H1 (cell line): ENCODE data around the gene RGS9. TPM values are rescaled to one million over a fixed set of nuclear protein-coding genes. Genes with fewer than 3 reads are reported as not detected.

Experiments
- CTCF ChIA-PET: fragments of 300-600 bp; sonication (Branson Sonifier 250); formaldehyde crosslinking; loops from one replicate; lab custom pipeline; 2021; ENCODE audit not compliant: partially characterized antibody; lab: Charles Lee
- POLR2A ChIA-PET: fragments of 300-600 bp; sonication (Branson Sonifier 250); formaldehyde crosslinking; loops from one replicate; lab custom pipeline; 2021; ENCODE audit warnings: inconsistent platforms; ENCODE audit not compliant: partially characterized antibody; lab: Charles Lee
- DNase-seq, 2 experiments: peaks; one replicate each; pipeline versions ENCODE4 v3.0.0 to v3.0.0-alpha.2; 2010 to 2022; ENCODE audit warnings: low spot score in 2 of 2, low read depth in 1 of 2, mixed read lengths in 1 of 2
- FAIRE-seq: peaks from 2 replicates; lab custom pipeline; 2011; peaks lifted over from hg19 to GRCh38; lab: Jason Lieb, UNC
- H2AFZ ChIP-seq: 2 replicates; pipeline ENCODE4 v1.8.1; 2012; ENCODE audit warnings: low read length, inconsistent platforms
- H2AK5ac ChIP-seq: 2 replicates; pipeline ENCODE4 v1.6.1; 2013; ENCODE audit warnings: low read depth, low read length
- H2BK120ac ChIP-seq: replicated peaks from 2 replicates; pipeline ENCODE3; 2013; ENCODE audit warnings: low read depth, low read length, inconsistent platforms
- H2BK12ac ChIP-seq: 2 replicates; pipeline ENCODE4 v1.6.1; 2013; ENCODE audit warnings: low read depth, low read length
- H2BK15ac ChIP-seq: 2 replicates; pipeline ENCODE4 v1.6.1; 2013; ENCODE audit warnings: low read length
- H2BK20ac ChIP-seq: 2 replicates; pipeline ENCODE4 v1.6.1; 2013; ENCODE audit warnings: low read length
- H2BK5ac ChIP-seq: 2 replicates; pipeline ENCODE4 v1.6.1; 2013; ENCODE audit warnings: low read depth, low read length
- H3K14ac ChIP-seq: 2 replicates; pipeline ENCODE4 v1.6.1; 2013; ENCODE audit warnings: inconsistent platforms; ENCODE audit not compliant: insufficient read length
- H3K18ac ChIP-seq: 2 replicates; pipeline ENCODE4 v1.6.1; 2013; ENCODE audit warnings: low read length; ENCODE audit errors: extremely low read depth
- H3K23ac ChIP-seq: 2 replicates; pipeline ENCODE4 v1.6.1; 2013; ENCODE audit warnings: inconsistent platforms; ENCODE audit not compliant: insufficient read length
- H3K23me2 ChIP-seq: 2 replicates; pipeline ENCODE4 v1.6.1; 2013; ENCODE audit warnings: low read depth, low read length
- H3K27ac ChIP-seq: 2 replicates; pipeline ENCODE4 v1.6.1; 2011; ENCODE audit warnings: low read depth, low read length, inconsistent platforms
- H3K27me3 ChIP-seq, 4 experiments: replicated peaks in 1 of 4; 1 replicate in 1 of 4; 2 replicates in 3 of 4; pipeline versions ENCODE4 v1.6.1 to v1.8.1; 2011 to 2013; ENCODE audit warnings: low read length in 3 of 4, mild to moderate bottlenecking in 3 of 4, inconsistent platforms in 2 of 4, mixed read lengths in 2 of 4, moderate library complexity in 1 of 4; ENCODE audit not compliant: control insufficient read depth in 3 of 4, insufficient read depth in 3 of 4; ENCODE audit errors: extremely low read depth in 1 of 4
- H3K36me3 ChIP-seq, 4 experiments: 2 replicates each; pipeline versions ENCODE4 v1.6.1 to v1.8.1; 2011 to 2013; ENCODE audit warnings: mild to moderate bottlenecking in 4 of 4, low read length in 3 of 4, moderate library complexity in 2 of 4, control low read depth in 1 of 4, inconsistent platforms in 1 of 4; ENCODE audit not compliant: insufficient read depth in 4 of 4, control insufficient read depth in 2 of 4
- H3K4ac ChIP-seq: replicated peaks from 2 replicates; pipeline ENCODE3; 2013; ENCODE audit warnings: low read length, low read depth, mixed read lengths, inconsistent platforms; ENCODE audit not compliant: insufficient read length
- H3K4me1 ChIP-seq, 4 experiments: replicated peaks in 1 of 4; 1 replicate in 1 of 4; 2 replicates in 3 of 4; pipeline versions ENCODE4 v1.6.1 to v1.8.1; 2011 to 2013; ENCODE audit warnings: low read length in 3 of 4, inconsistent platforms in 2 of 4, mixed read lengths in 1 of 4; ENCODE audit not compliant: insufficient read depth in 4 of 4, control insufficient read depth in 3 of 4
- H3K4me2 ChIP-seq, 2 experiments: 2 replicates each; pipeline versions ENCODE4 v1.6.1 to v1.8.1; 2011 to 2013; ENCODE audit warnings: low read depth in 2 of 2, low read length in 2 of 2, control low read depth in 1 of 2, inconsistent platforms in 1 of 2, mild to moderate bottlenecking in 1 of 2; ENCODE audit not compliant: insufficient read depth in 1 of 2
- H3K4me3 ChIP-seq, 4 experiments: fragments of 200-600, 300-600 bp in 1 of 4; sonication (generic), shearing (Covaris generic), sonication (Bioruptor Twin) in 1 of 4; 2 replicates each; pipeline versions ENCODE4 v1.5.1 to v1.8.1; 2011 to 2016; ENCODE audit warnings: low read length in 4 of 4, low read depth in 3 of 4, control low read depth in 2 of 4, inconsistent platforms in 2 of 4, mild to moderate bottlenecking in 2 of 4, mixed read lengths in 1 of 4, moderate library complexity in 1 of 4; ENCODE audit not compliant: insufficient read depth in 2 of 4; ENCODE audit errors: extremely low read depth in 1 of 4
- H3K56ac ChIP-seq: replicated peaks from 2 replicates; pipeline ENCODE3; 2013; ENCODE audit warnings: low read depth, mild to moderate bottlenecking, mixed read lengths, low read length, inconsistent platforms; ENCODE audit not compliant: insufficient read length
- H3K79me1 ChIP-seq: 2 replicates; pipeline ENCODE4 v1.6.1; 2013; ENCODE audit warnings: low read depth, low read length, control low read depth
- H3K79me2 ChIP-seq, 2 experiments: 2 replicates each; pipeline versions ENCODE4 v1.6.1 to v1.8.1; 2012 to 2013; ENCODE audit warnings: low read length in 2 of 2, mild to moderate bottlenecking in 2 of 2, inconsistent platforms in 1 of 2; ENCODE audit not compliant: insufficient read depth in 2 of 2, control insufficient read depth in 1 of 2
- H3K9ac ChIP-seq, 4 experiments: replicated peaks in 1 of 4; 1 replicate in 1 of 4; 2 replicates in 3 of 4; pipeline versions ENCODE4 v1.6.1 to v1.8.1; 2011 to 2013; ENCODE audit warnings: low read depth in 3 of 4, low read length in 3 of 4, control low read depth in 2 of 4, mild to moderate bottlenecking in 2 of 4, moderate library complexity in 2 of 4, inconsistent platforms in 1 of 4; ENCODE audit errors: extremely low read depth in 1 of 4
- H3K9me3 ChIP-seq, 2 experiments: 2 replicates each; pipeline versions ENCODE4 v1.6.1 to v1.8.1; 2012 to 2013; ENCODE audit warnings: mild to moderate bottlenecking in 2 of 2, moderate library complexity in 2 of 2, control low read depth in 1 of 2, inconsistent platforms in 1 of 2, low read depth in 1 of 2, low read length in 1 of 2, mixed read lengths in 1 of 2; ENCODE audit not compliant: insufficient read depth in 2 of 2
- H4K20me1 ChIP-seq, 2 experiments: replicated peaks in 1 of 2; 2 replicates each; pipeline versions ENCODE3 to v1.8.1; 2011 to 2013; ENCODE audit warnings: inconsistent platforms in 2 of 2, low read length in 2 of 2, mild to moderate bottlenecking in 1 of 2; ENCODE audit not compliant: insufficient read depth in 2 of 2, control insufficient read depth in 1 of 2
- H4K5ac ChIP-seq: 2 replicates; pipeline ENCODE4 v1.6.1; 2013; ENCODE audit warnings: low read length, low read depth, mixed read lengths, inconsistent platforms; ENCODE audit not compliant: insufficient read length
- H4K8ac ChIP-seq: 2 replicates; pipeline ENCODE4 v1.8.0; 2013; ENCODE audit warnings: mild to moderate bottlenecking, moderate library complexity, low read length, inconsistent platforms; ENCODE audit not compliant: insufficient read depth; ENCODE audit errors: extremely low read depth
- H4K91ac ChIP-seq: replicated peaks from 2 replicates; pipeline ENCODE3; 2013; ENCODE audit warnings: low read length, mixed read lengths, inconsistent platforms; ENCODE audit not compliant: insufficient read length
- EZH2 ChIP-seq: fragments of 200-600 bp; sonication (generic); IDR thresholded peaks from 2 replicates; pipeline ENCODE4 v1.7.1; 2012; ENCODE audit warnings: low read depth, mild to moderate bottlenecking, moderate library complexity, low read length, inconsistent platforms; ENCODE audit not compliant: severe bottlenecking
- GTF2F1 ChIP-seq: IDR thresholded peaks from 2 replicates; pipeline ENCODE4 v1.6.1; 2012; ENCODE audit warnings: low read depth, low read length, improper control_type of control experiment, borderline replicate concordance
- KDM5A ChIP-seq: fragments of 200-600 bp; IDR thresholded peaks from 2 replicates; pipeline ENCODE4 v1.7.1; 2012; ENCODE audit warnings: mild to moderate bottlenecking, low read length, inconsistent platforms, mixed read lengths
- MAX ChIP-seq: IDR thresholded peaks from 2 replicates; pipeline ENCODE4 v1.6.1; 2012; ENCODE audit warnings: inconsistent platforms
- NRF1 ChIP-seq: IDR thresholded peaks from 2 replicates; pipeline ENCODE4 v1.6.1; 2011; ENCODE audit warnings: mild to moderate bottlenecking, low read depth, low read length, improper control_type of control experiment
- POLR2A ChIP-seq, 2 experiments: IDR thresholded peaks; 1 replicate in 1 of 2; 2 replicates in 1 of 2; pipeline ENCODE4 v1.6.1; 2011; ENCODE audit warnings: low read depth in 2 of 2, low read length in 2 of 2, mild to moderate bottlenecking in 2 of 2; ENCODE audit errors: control extremely low read depth in 1 of 2
- RNF2 ChIP-seq: fragments of 200-900, 300-1000 bp; sonication (generic); IDR thresholded peaks from 2 replicates; pipeline ENCODE4 v1.7.1; 2016; ENCODE audit warnings: borderline replicate concordance, low read depth, mild to moderate bottlenecking, antibody characterized with exemption, low read length; ENCODE audit not compliant: poor library complexity, severe bottlenecking; ENCODE audit errors: missing control alignments
- RXRA ChIP-seq: IDR thresholded peaks from 2 replicates; pipeline ENCODE4 v1.6.1; 2011; ENCODE audit warnings: low read depth, mild to moderate bottlenecking, low read length, moderate library complexity; ENCODE audit not compliant: insufficient read depth
- TBP ChIP-seq: IDR thresholded peaks from 2 replicates; pipeline ENCODE4 v1.6.1; 2011; ENCODE audit warnings: low read depth, low read length, improper control_type of control experiment
- ZNF274 ChIP-seq: IDR thresholded peaks from 2 replicates; pipeline ENCODE4 v1.7.0; 2012; ENCODE audit warnings: low read length, borderline replicate concordance; ENCODE audit errors: extremely low read depth
- WGBS, 2 experiments: shearing (Covaris generic) in 1 of 2; methylation state at CpG; one replicate each; pipeline versions ENCODE4 v1.1.6 to v1.1.7; 2013 to 2015; ENCODE audit warnings: low lambda C conversion rate in 2 of 2, mixed read lengths in 2 of 2, inconsistent platforms in 1 of 2, low coverage in 1 of 2, missing lambda C conversion rate in 1 of 2; ENCODE audit not compliant: insufficient replicate concordance in 2 of 2, insufficient coverage in 1 of 2, insufficient read length in 1 of 2; ENCODE audit errors: extremely low coverage in 1 of 2, missing lambda C conversion rate in 1 of 2; 5-methylcytosine and 5-hydroxymethylcytosine counted together
- polyA plus RNA-seq, 7 experiments: library from polyadenylated mRNA; depleted of rRNA in 3 of 7; stranded (reverse) in 5 of 7; unstranded in 2 of 7; fragments of >200 nt in 5 of 7; fragments of 200-250 nt in 2 of 7; gene quantifications; 1 replicate in 5 of 7; 2 replicates in 1 of 7; 4 replicates in 1 of 7; pipeline versions ENCODE4 v1.2.1 to v1.2.3, GENCODE V29; 2011 to 2013; ENCODE audit warnings: missing spikeins in 2 of 7, mixed read lengths in 2 of 7
- total RNA-seq: library from RNA; stranded (reverse); fragmentation: NEBNext Ultra II Directional; extraction: Animal tissue kit (Norgen Biotek cat#: 25700); gene quantifications from 2 replicates; pipeline ENCODE4 v1.2.1, GENCODE V29; 2021

Gene RGS9
- total and polyA plus RNA-seq, 2 of the 8 experiments (the other 6 are each of a cell fraction or from before 2014, with no cell fraction given), result 8.9 to 20.5 TPM

DNA sequence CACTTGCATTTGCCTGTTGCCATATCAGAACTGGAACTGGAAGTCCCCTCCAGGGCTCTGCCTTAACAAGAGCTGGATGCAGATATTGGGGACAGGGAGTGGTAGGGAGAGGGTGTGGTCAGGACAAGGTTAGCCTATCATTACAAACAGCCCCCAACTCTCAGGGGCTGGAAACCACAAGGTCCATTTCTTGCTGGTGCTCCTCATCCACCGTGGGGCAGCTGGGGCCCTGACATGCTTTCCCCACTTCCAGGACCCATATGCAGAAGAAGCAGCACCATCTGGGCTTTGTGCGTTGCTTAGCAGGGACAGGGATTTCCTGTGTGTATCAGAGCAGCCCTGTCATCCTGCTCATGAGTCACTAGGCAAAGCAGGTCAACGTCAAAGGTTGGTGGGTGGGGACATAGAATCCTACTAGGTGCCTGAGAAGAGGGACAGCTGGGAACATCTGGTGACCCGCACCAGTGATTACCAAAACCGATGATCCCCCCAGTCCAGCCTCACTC lies 26.9 kb downstream of the RGS9 start:
- Histone ChIP-seq H4K8ac (no peak overlapping the region), H3K4me2 (no peak overlapping the region)
- WGBS, 2 experiments, result 83% methylated on average over 5 of the region's 5 CpGs; no CpG with 5 or more reads in 1 of the 2 experiments

More for the DNA sequence above, 26.9 kb downstream of the RGS9 start:
- Histone ChIP-seq H3K4me3 (no peak overlapping the region), H3K56ac (no peak overlapping the region), H3K79me1 (no peaks in the 10 kb centered on the region), H3K79me2 (no peaks in the 10 kb centered on the region), H2BK12ac (no peak overlapping the region; the same call in 1 of the 2 replicates), H3K23me2 (no peaks in the 10 kb centered on the region), H3K14ac (no peak overlapping the region), H2AK5ac (no peak overlapping the region), H3K9ac (no peak overlapping the region), H3K4ac (no peak overlapping the region), H2AFZ (no peak overlapping the region), H3K9me3 (no peaks in the 10 kb centered on the region), H4K20me1 (no peaks in the 10 kb centered on the region), H2BK15ac (no peak overlapping the region), H3K36me3 (no peaks in the 10 kb centered on the region), H2BK120ac (no peak overlapping the region), H3K18ac (no peak overlapping the region), H3K27me3 (no peaks in the 10 kb centered on the region), H3K23ac (no peak overlapping the region), H4K91ac (no peak overlapping the region), H3K4me1 (peaks cover 0 to 3% (median 0%) of the 10 kb centered on the region in 4 experiments; a peak in 2 of 7 replicates), H2BK20ac (no peak overlapping the region), H2BK5ac (no peak overlapping the region), H3K27ac (no peak overlapping the region), H4K5ac (no peak overlapping the region)
- POLR2A ChIA-PET, result interaction anchor here (0.8 kb wide), 1 partner anchor 20 kb away, joined by 4 read pairs; no protein-coding TSS in a partner anchor
- TF ChIP-seq NRF1 (no peak), RXRA (no peak), MAX (no peak), ZNF274 (no peak), RNF2 (no peak), TBP (no peak), EZH2 (no peak), POLR2A (IDR thresholded peaks at IDR 0.05; ENCODE audit: control extremely low read depth in 1 of 2, low read depth in 2 of 2, low read length in 2 of 2) (no peak), KDM5A (no peak), GTF2F1 (no peak)
- CTCF ChIA-PET, result interaction anchor here (1.0 to 1.8 kb wide), 4 partner anchors 8 to 68 kb away, joined by 3 to 7 read pairs (median 3); partner anchors contain the start of gene RGS9
- FAIRE-seq, result no peak
- no peak for DNase-seq
